ENCODE data around the gene SCLT1. TPM values are rescaled to one million over a fixed set of nuclear protein-coding genes. Genes with fewer than 3 reads are reported as not detected.

SCLT1 gene
- total RNA-seq, 1 experiment from 2014 or later = 15.9 TPM

GRCh38 chr4:128840711-128841318 lies 252.5 kb downstream of the SCLT1 start:
- no peak overlapping the region for H3K4me3 ChIP-seq
- no TSS peak for BruUV-seq (replicated peaks)
- no peak overlapping the region for H3K4me2 ChIP-seq
- H2AFZ ChIP-seq = no peak overlapping the region
- peaks cover 21% of the 10 kb centered on the region for H3K79me2 ChIP-seq (ENCODE audit: low read depth)
- no peak for DNase-seq
- H3K9me3 ChIP-seq (ENCODE audit: insufficient read depth, low read depth) = no peaks in the 10 kb centered on the region
- H3K9me2 ChIP-seq (ENCODE audit: insufficient read depth) = no peaks in the 10 kb centered on the region
- no peaks in the 10 kb centered on the region for H3K27me3 ChIP-seq (ENCODE audit: insufficient read depth, low read depth)
- intact Hi-C loops (cut with micrococcal nuclease; ENCODE audit: unreplicated experiment) = no loop called here
- ChIA-PET POLR2A (ENCODE audit: unreplicated experiment) (interaction anchor here (0.5 to 0.6 kb wide), 2 partner anchors 935 to 951 kb away, joined by 3 to 6 read pairs; no protein-coding TSS in a partner anchor), CTCF (interaction anchor here (0.8 kb wide), 1 partner anchor 519 kb away, joined by 4 read pairs; no protein-coding TSS in a partner anchor)
- no peaks in the 10 kb centered on the region for H3K4me1 ChIP-seq (replicated peaks; ENCODE audit: insufficient read depth)
- H3K36me3 ChIP-seq (ENCODE audit: low read depth) = no peaks in the 10 kb centered on the region
- no peaks in the 10 kb centered on the region for H3F3A ChIP-seq (ENCODE audit: insufficient read depth, low read depth)
- no peak overlapping the region for H3K27ac ChIP-seq
- H4K20me1 ChIP-seq (ENCODE audit: insufficient read depth) = peaks cover 4% of the 10 kb centered on the region
- TF ChIP-seq EZH2 (IDR thresholded peaks at IDR 0.05; ENCODE audit: low read depth) = no peak
- TF ChIP-seq CTCF (conservative IDR thresholded peaks at IDR 0.05) = no peak

- ChIA-PET CTCF (no interaction called here), POLR2A (ENCODE audit: unreplicated experiment) (no interaction called here)
- Histone ChIP-seq H3K27ac (no peak overlapping the region), H3K4me3 (no peak overlapping the region), H3K36me3 (ENCODE audit: low read depth) (no peaks in the 10 kb centered on the region), H3K4me2 (no peak overlapping the region), H3K79me2 (ENCODE audit: low read depth) (peaks cover 21% of the 10 kb centered on the region), H3K4me1 (replicated peaks; ENCODE audit: insufficient read depth) (no peaks in the 10 kb centered on the region), H3F3A (ENCODE audit: insufficient read depth, low read depth) (no peaks in the 10 kb centered on the region), H3K27me3 (ENCODE audit: insufficient read depth, low read depth) (no peaks in the 10 kb centered on the region), H3K9me3 (ENCODE audit: insufficient read depth, low read depth) (no peaks in the 10 kb centered on the region), H3K9me2 (ENCODE audit: insufficient read depth) (no peaks in the 10 kb centered on the region), H4K20me1 (ENCODE audit: insufficient read depth) (peaks cover 4% of the 10 kb centered on the region; the same call in 1 of the 2 replicates), H2AFZ (no peak overlapping the region)
- intact Hi-C loops (cut with micrococcal nuclease; ENCODE audit: unreplicated experiment) = no loop called here
- no TSS peak for BruUV-seq (replicated peaks)
- DNase-seq = no peak
- TF ChIP-seq CTCF (conservative IDR thresholded peaks at IDR 0.05) = no peak
- TF ChIP-seq EZH2 (IDR thresholded peaks at IDR 0.05; ENCODE audit: low read depth) = no peak
Observed at GRCh38 chr4:128837679-128838078, 255.7 kb downstream of the SCLT1 start.

GRCh38 chr4:128837198-128837597 lies 256.1 kb downstream of the SCLT1 start:
- TF ChIP-seq EZH2 (IDR thresholded peaks at IDR 0.05; ENCODE audit: low read depth) = no peak
- TF ChIP-seq CTCF (conservative IDR thresholded peaks at IDR 0.05) = no peak
- Histone ChIP-seq H4K20me1 (ENCODE audit: insufficient read depth) (peaks cover 4% of the 10 kb centered on the region; the same call in 1 of the 2 replicates), H3K4me2 (no peak overlapping the region), H2AFZ (no peak overlapping the region), H3K79me2 (ENCODE audit: low read depth) (peaks cover 21% of the 10 kb centered on the region), H3K9me3 (ENCODE audit: insufficient read depth, low read depth) (no peaks in the 10 kb centered on the region), H3K9me2 (ENCODE audit: insufficient read depth) (no peaks in the 10 kb centered on the region), H3F3A (ENCODE audit: insufficient read depth, low read depth) (no peaks in the 10 kb centered on the region), H3K36me3 (ENCODE audit: low read depth) (no peaks in the 10 kb centered on the region), H3K4me1 (replicated peaks; ENCODE audit: insufficient read depth) (no peaks in the 10 kb centered on the region), H3K27ac (no peak overlapping the region), H3K4me3 (no peak overlapping the region), H3K27me3 (ENCODE audit: insufficient read depth, low read depth) (no peaks in the 10 kb centered on the region)
- no peak for DNase-seq
- CTCF ChIA-PET = no interaction called here
- intact Hi-C loops (cut with micrococcal nuclease; ENCODE audit: unreplicated experiment) = no loop called here
- POLR2A ChIA-PET (ENCODE audit: unreplicated experiment) = no interaction called here
- BruUV-seq (replicated peaks) = no TSS peak

Data from PC-9 (cell line).